Stimulated activated naive B cell treated with anti-CD40 and anti-IgM and Interleukin-4, amounts not matched to agents 10 μg/mL and 1 μg/mL and 100 μg/mL, for 72 hours (primary cell): Measurements from ENCODE around the gene ZFYVE9.
A peak's percentile ranks its signal among the peaks of the same experiment; 100 is the strongest.

Source experiments
- ATAC-seq, 2 donors: fragments of 150-1000 bp; cut with Tn5 transposase; replicated peaks; 2 replicates each; pipeline ENCODE4 v1.10.0; 2021; ENCODE audit warnings: moderate library complexity in 1 of 2
- DNase-seq: peaks from one replicate; pipeline ENCODE4 v3.0.0; 2021
- H3K27ac Mint-ChIP-seq: one replicate; pipeline ENCODE4 v1.8.0; 2022; ENCODE audit warnings: mild to moderate bottlenecking, mixed read lengths
- H3K27me3 Mint-ChIP-seq, 2 donors: one replicate each; pipeline ENCODE4 v1.8.0; 2022; ENCODE audit warnings: mixed read lengths in 2 of 2
- H3K36me3 Mint-ChIP-seq, 2 donors: one replicate each; pipeline ENCODE4 v1.8.0; 2022; ENCODE audit warnings: mixed read lengths in 2 of 2, mild to moderate bottlenecking in 1 of 2
- H3K4me1 Mint-ChIP-seq, 2 donors: one replicate each; pipeline ENCODE4 v1.8.0; 2022; ENCODE audit warnings: mixed read lengths in 2 of 2, mild to moderate bottlenecking in 1 of 2
- H3K4me3 Mint-ChIP-seq, 2 donors: one replicate each; pipeline ENCODE4 v1.8.0; 2022; ENCODE audit warnings: mild to moderate bottlenecking in 2 of 2, mixed read lengths in 2 of 2, moderate library complexity in 1 of 2
- H3K9me3 Mint-ChIP-seq, 2 donors: one replicate each; pipeline ENCODE4 v1.8.0; 2022; ENCODE audit warnings: mixed read lengths in 2 of 2, mild to moderate bottlenecking in 1 of 2

Gene ZFYVE9

GRCh38 chr1:52266507-52266906 lies 124.6 kb downstream of the ZFYVE9 start:
- Mint-ChIP-seq H3K36me3 (peaks cover 6 to 12% of the 10 kb centered on the region in 2 donors), H3K27me3 (peaks cover 2 to 38% of the 10 kb centered on the region in 2 donors), H3K27ac (no peak overlapping the region), H3K4me3 (no peak overlapping the region), H3K9me3 (peaks cover 0 to 1% of the 10 kb centered on the region in 2 donors), H3K4me1 (no peaks in the 10 kb centered on the region)
- ATAC-seq (no peak), DNase-seq (no peak)

GRCh38 chr1:52268372-52268771 lies 126.5 kb downstream of the ZFYVE9 start:
- H3K27me3 Mint-ChIP-seq = peaks cover 0 to 38% of the 10 kb centered on the region in 2 donors
- no peaks in the 10 kb centered on the region for H3K4me1 Mint-ChIP-seq
- H3K4me3 Mint-ChIP-seq = no peak overlapping the region
- peaks cover 6 to 12% of the 10 kb centered on the region in 2 donors for H3K36me3 Mint-ChIP-seq
- H3K27ac Mint-ChIP-seq = no peak overlapping the region
- DNase-seq (no peak), ATAC-seq (no peak)
- peaks cover 0 to 1% of the 10 kb centered on the region in 2 donors for H3K9me3 Mint-ChIP-seq

- Mint-ChIP-seq H3K4me3 (no peak overlapping the region), H3K27me3 (no peaks in the 10 kb centered on the region), H3K9me3 (no peaks in the 10 kb centered on the region), H3K27ac (no peak overlapping the region), H3K36me3 (peaks cover 4% of the 10 kb centered on the region in 2 donors), H3K4me1 (no peaks in the 10 kb centered on the region)
- no peak for DNase-seq
- ATAC-seq = no peak
Observed at GRCh38 chr1:52281518-52281917, 139.6 kb downstream of the ZFYVE9 start.

DNA sequence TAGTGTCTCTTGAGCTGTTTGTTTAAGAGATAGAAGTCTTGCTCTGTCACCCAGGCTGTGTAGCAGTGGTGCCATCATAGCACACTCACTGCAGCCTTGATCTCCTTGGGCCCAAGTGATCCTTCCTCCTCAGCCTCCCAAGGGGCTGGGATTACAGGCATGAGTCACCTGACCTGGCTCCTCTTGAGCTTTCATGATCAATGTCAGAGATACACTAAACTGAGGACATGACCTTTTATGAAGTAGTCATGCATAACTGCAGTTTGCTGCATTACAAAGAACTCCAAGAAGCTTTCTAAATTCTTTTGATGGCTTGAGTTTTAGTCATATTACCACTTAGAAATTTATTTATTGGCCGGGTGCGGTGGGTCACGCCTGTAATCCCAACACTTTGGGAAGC lies 146.4 kb downstream of the ZFYVE9 start:
- Mint-ChIP-seq H3K36me3 (peaks cover 4% of the 10 kb centered on the region in 2 donors), H3K9me3 (no peaks in the 10 kb centered on the region), H3K4me3 (no peak overlapping the region), H3K27ac (no peak overlapping the region), H3K27me3 (no peaks in the 10 kb centered on the region), H3K4me1 (peaks cover 2 to 5% of the 10 kb centered on the region in 2 donors)
- ATAC-seq = no peak
- DNase-seq = no peak

GRCh38 chr1:52294580-52294979 lies 152.7 kb downstream of the ZFYVE9 start:
- Mint-ChIP-seq H3K27ac (no peak overlapping the region), H3K9me3 (no peaks in the 10 kb centered on the region), H3K27me3 (no peaks in the 10 kb centered on the region), H3K4me1 (no peaks in the 10 kb centered on the region), H3K36me3 (peaks cover 0 to 4% of the 10 kb centered on the region in 2 donors), H3K4me3 (no peak overlapping the region)
- ATAC-seq = no peak
- no peak for DNase-seq

DNA sequence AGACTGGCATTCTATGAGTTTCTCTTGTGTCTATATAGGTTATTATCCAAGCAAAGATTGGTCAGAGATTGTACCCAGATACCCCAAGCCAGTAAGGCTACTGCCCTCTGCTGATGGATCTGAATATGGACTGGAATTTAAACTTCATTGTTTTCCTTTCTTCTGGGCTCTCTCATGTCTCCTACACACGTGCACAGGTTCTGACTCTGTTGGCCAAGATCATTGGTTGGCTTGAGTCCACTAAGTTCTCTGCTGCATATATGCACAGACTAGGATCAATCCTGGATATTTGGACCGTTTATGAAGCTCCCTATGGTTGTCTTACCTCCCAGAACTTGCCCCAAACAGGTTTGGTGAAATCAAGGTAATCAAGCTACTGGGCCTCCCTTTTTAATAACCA lies 154.5 kb downstream of the ZFYVE9 start:
- DNase-seq (no peak), ATAC-seq (peak; percentile 68 to 76)
- no peaks in the 10 kb centered on the region for H3K27me3 Mint-ChIP-seq
- H3K9me3 Mint-ChIP-seq = no peaks in the 10 kb centered on the region
- H3K27ac Mint-ChIP-seq = no peak overlapping the region
- H3K36me3 Mint-ChIP-seq = peaks cover 0 to 4% of the 10 kb centered on the region in 2 donors
- no peak overlapping the region for H3K4me3 Mint-ChIP-seq
- no peaks in the 10 kb centered on the region for H3K4me1 Mint-ChIP-seq

GRCh38 chr1:52305417-52306226 lies 163.7 kb downstream of the ZFYVE9 start:
- Mint-ChIP-seq H3K27me3 (peaks cover 0 to 6% of the 10 kb centered on the region in 2 donors), H3K4me1 (no peaks in the 10 kb centered on the region), H3K9me3 (no peaks in the 10 kb centered on the region), H3K27ac (no peak overlapping the region), H3K36me3 (peaks cover 4 to 8% of the 10 kb centered on the region in 2 donors), H3K4me3 (no peak overlapping the region)
- ATAC-seq (no peak), DNase-seq (no peak)

- Mint-ChIP-seq H3K36me3 (peaks cover 4 to 8% of the 10 kb centered on the region in 2 donors), H3K27me3 (peaks cover 0 to 6% of the 10 kb centered on the region in 2 donors), H3K4me3 (no peak overlapping the region), H3K9me3 (no peaks in the 10 kb centered on the region), H3K27ac (no peak overlapping the region), H3K4me1 (no peaks in the 10 kb centered on the region)
- DNase-seq = no peak
- ATAC-seq = no peak
Observed at GRCh38 chr1:52306227-52307006, 164.5 kb downstream of the ZFYVE9 start.

DNA sequence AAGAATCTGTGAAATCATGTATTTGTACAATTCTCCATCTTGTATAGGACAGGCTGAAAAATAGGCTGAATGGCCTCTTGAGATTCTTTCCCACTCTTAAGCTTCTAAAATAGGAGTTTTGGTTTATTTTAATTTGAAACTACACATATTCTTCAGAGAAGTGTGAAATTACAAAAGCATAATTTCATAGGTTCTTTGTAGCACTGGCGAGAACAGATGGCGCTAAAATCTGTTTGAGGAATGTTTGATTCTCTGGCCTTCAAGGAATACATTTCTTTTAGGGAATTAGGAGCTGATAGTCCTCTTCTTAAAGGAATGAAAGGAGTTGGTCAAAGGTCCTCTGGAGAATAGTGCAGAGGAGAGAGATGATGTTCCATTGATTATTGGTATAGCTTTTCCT lies 179.2 kb downstream of the ZFYVE9 start:
- DNase-seq (no peak), ATAC-seq (no peak)
- no peak overlapping the region for H3K4me3 Mint-ChIP-seq
- no peaks in the 10 kb centered on the region for H3K27me3 Mint-ChIP-seq
- peaks cover 0 to 3% of the 10 kb centered on the region in 2 donors for H3K36me3 Mint-ChIP-seq
- no peak overlapping the region for H3K27ac Mint-ChIP-seq
- H3K4me1 Mint-ChIP-seq = no peaks in the 10 kb centered on the region
- peaks cover 0 to 4% of the 10 kb centered on the region in 2 donors for H3K9me3 Mint-ChIP-seq

GRCh38 chr1:52323731-52324130 lies 181.8 kb downstream of the ZFYVE9 start:
- Mint-ChIP-seq H3K9me3 (peaks cover 0 to 4% of the 10 kb centered on the region in 2 donors), H3K27ac (no peak overlapping the region), H3K4me3 (no peak overlapping the region), H3K36me3 (peaks cover 0 to 3% of the 10 kb centered on the region in 2 donors), H3K27me3 (no peaks in the 10 kb centered on the region), H3K4me1 (no peaks in the 10 kb centered on the region)
- no peak for DNase-seq
- ATAC-seq = no peak

DNA sequence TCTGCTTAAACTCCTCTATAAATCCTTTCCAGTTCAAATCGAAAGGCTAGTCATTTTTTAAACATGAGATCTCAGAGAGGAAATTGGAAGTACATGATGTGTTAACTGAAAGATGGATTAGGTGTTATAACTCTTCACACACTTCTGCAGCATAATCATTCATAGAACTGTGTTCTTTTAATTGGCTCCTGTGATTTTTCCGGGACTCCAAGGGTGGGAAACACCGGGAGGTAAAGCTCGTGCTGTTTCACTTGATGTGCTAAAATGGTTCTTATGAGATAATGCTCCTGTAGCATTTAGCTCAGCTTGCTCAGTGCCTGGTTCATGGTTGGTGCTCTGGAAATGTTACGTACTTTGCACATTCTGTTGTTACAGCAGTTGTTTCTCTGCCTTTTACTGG lies 183.9 kb downstream of the ZFYVE9 start:
- Mint-ChIP-seq H3K4me3 (no peak overlapping the region), H3K9me3 (peaks cover 0 to 4% of the 10 kb centered on the region in 2 donors), H3K36me3 (peaks cover 0 to 3% of the 10 kb centered on the region in 2 donors), H3K4me1 (no peaks in the 10 kb centered on the region), H3K27me3 (no peaks in the 10 kb centered on the region), H3K27ac (no peak overlapping the region)
- no peak for ATAC-seq
- no peak for DNase-seq

- Mint-ChIP-seq H3K4me3 (no peak overlapping the region), H3K27ac (no peak overlapping the region), H3K36me3 (peaks cover 0 to 2% of the 10 kb centered on the region in 2 donors), H3K4me1 (no peaks in the 10 kb centered on the region), H3K9me3 (no peaks in the 10 kb centered on the region), H3K27me3 (no peaks in the 10 kb centered on the region)
- ATAC-seq (no peak), DNase-seq (no peak)
Observed at GRCh38 chr1:52328615-52329014, 186.7 kb downstream of the ZFYVE9 start.

DNA sequence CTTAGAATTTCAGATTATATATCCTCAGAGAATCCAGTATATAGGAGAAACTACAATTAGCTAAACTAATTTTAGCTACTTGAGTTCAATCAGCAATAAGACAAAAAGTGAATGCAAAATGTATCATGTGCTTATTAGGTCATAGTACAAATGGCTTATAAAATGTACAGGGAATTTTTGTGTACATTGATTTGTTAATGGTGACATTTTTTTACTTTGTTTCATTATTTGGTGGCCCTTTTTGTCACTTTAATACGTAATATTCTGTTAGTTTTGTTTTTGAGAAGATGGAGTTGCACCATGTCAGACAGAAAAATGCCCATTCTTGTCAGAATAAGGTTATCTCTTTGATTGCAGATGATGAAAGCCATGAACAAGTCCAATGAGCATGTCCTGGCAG lies 190.5 kb downstream of the ZFYVE9 start:
- H3K36me3 Mint-ChIP-seq = peaks cover 4 to 6% of the 10 kb centered on the region in 2 donors
- H3K4me1 Mint-ChIP-seq = no peaks in the 10 kb centered on the region
- ATAC-seq (no peak), DNase-seq (no peak)
- no peak overlapping the region for H3K4me3 Mint-ChIP-seq
- no peaks in the 10 kb centered on the region for H3K27me3 Mint-ChIP-seq
- H3K9me3 Mint-ChIP-seq = no peaks in the 10 kb centered on the region
- H3K27ac Mint-ChIP-seq = no peak overlapping the region

GRCh38 chr1:52334906-52335528 lies 193.1 kb downstream of the ZFYVE9 start:
- no peak overlapping the region for H3K4me3 Mint-ChIP-seq
- no peaks in the 10 kb centered on the region for H3K9me3 Mint-ChIP-seq
- no peaks in the 10 kb centered on the region for H3K4me1 Mint-ChIP-seq
- H3K27me3 Mint-ChIP-seq = no peaks in the 10 kb centered on the region
- no peak for DNase-seq
- H3K27ac Mint-ChIP-seq = no peak overlapping the region
- no peak for ATAC-seq
- H3K36me3 Mint-ChIP-seq = peaks cover 4 to 10% of the 10 kb centered on the region in 2 donors
